Embryonic facial prominence (tissue), 1 donor: Measurements from ENCODE around the gene GHRL.

Source experiments
- DNase-seq: peaks from one replicate; pipeline ENCODE4 v3.0.0-alpha.2; 2016; ENCODE audit errors: extremely low spot score

Gene GHRL

GRCh38 chr3:10327592-10327991 lies 34.8 kb upstream of the GHRL start:
- no peak for DNase-seq

DNA sequence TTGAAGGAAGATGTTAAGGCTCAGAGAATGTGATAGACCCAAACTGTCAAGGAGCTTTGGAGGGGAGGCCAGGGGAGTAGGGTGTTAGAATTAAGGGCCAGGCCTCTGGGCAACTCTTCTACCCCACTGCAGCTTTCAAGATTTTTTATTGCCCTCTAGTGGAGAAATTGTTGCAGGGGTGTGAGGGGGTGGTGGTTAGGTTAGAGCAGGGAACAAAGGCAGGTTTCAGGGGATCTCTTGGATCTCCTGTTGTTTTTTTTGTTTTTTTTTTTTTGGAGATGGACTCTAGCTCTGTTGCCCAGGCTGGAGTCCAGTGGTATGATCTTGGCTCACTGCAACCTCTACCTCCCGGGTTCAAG lies 29.6 kb upstream of the GHRL start:
- DNase-seq: no peak

DNA sequence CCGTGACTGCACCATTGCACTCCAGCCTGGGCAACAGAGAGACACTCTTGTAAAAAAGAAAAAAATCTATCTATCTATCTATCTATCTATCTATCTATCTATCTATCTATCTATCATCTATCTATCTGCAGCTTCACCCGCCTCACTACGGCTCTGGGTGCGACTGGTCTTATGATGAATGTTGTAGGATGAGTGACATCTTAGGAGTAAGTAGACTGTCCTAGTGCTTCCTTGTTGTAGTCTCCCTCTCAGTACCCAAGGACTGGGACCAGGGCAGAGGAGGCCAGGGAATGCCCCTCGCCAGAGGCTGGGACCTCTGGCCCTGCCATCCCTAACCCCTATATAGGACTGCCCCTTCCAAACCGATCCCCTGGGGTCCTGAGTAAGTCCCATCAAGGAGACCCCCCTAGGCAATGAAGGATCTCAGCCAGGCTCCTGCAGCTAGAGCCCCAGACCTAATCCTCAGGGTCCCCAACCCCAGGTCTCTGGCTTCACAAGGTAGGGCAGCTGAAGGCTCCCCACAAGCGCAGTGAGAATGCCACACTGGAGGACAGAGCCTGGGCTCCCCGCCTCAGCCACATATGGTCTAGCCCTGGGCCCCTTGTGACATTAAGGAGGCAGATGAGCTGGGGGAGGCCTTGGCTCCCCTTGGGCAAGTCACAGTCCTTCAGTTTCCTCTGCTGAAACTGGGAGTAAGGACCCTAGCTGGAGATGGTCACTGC lies 29.0 kb upstream of the GHRL start:
- no peak for DNase-seq

DNA sequence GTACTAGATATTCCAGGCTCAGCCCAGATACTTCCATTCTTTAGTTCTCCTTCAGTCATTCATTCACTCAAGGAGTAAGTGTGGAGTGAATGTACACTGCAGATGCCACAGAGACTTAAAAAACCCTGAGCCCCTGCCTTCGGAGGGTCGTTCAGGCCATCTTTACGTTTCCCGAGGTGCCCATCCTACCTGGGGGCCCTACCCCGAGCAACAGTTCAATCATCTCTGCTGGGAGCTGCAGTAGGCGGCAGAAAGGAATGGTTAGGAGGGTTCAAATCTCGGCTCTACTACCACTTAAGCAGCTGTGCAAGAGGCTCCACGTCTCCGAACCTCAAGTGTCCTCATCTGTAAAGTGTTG lies 27.6 kb upstream of the GHRL start:
- no peak for DNase-seq

- no peak for DNase-seq
Observed at GRCh38 chr3:10319804-10320203, 27.1 kb upstream of the GHRL start.

DNA sequence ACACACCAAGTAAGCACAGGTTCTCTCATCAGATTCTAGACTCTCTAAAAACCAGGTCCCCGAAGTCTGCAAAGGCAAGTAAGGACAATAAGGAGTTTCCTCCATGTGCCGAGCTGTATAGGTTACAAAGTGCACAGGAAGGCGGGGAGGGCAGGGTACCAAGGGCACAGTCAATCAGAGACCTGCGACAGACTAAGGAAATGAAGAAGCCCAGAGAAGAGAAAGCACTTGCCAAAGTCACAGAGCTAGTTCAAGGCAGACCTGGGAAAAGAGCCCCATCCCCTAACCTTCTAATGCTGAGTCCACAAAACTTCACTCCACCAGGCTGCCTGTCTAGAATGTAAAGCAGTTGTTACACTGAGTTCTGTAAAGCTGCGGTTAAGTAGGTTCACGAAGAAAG lies 26.5 kb upstream of the GHRL start:
- no peak for DNase-seq

GRCh38 chr3:10317961-10318350 lies 25.2 kb upstream of the GHRL start:
- DNase-seq: no peak

DNA sequence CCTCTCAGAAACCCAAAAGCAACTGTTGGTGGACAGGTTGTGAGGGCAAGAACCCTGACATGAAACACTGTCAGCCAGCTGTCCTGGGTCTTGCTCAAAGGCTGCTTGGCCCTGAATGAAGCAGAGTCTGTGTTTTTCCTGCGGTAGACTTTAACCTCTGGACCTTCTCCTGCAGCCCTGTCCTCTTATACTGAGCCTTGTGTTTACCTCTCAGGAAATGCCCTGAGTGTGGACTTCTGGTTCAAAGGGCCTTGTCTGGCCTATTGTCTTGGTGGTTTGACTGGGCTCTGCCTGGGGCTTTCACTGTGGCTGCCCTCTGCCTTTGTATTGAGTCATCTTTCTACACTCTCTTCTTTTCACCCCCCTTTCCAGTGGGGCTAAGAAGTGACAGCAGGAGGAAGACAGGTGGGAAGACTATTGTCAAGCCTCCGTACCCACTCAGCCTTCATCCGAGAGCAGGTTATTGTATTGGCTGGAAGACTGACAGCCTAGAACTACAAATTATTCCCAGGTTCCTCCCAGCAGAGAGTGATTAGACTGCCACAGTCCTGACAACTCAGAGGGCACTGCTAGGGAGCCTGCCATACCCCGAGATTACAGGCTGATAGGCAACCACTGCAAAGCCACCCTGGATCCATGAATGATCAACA lies 24.7 kb upstream of the GHRL start:
- no peak for DNase-seq

- no peak for DNase-seq
Observed at GRCh38 chr3:10315771-10316344, 23.1 kb upstream of the GHRL start.

- no peak for DNase-seq
Observed at GRCh38 chr3:10315101-10315500, 22.4 kb upstream of the GHRL start.

DNA sequence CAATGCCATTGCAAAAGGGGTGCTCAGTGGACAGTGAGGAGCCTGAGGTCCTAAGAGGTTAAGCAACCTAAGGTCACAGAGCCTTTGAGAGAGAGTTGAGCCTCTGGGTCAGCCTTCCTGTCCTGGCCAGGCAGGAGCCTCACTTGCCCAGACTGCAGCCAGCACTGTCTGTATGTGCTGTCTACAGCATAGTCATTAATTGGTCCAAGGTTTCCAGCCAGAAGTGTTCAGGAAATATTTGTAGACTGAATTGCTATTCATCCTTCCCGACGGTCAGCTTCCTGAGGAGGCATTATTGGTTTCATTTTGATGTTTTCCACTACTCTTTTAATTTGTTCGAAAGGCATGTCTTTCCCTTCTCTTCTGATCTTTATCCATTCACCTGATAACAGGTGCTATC lies 20.1 kb upstream of the GHRL start:
- no peak for DNase-seq

- DNase-seq: no peak
Observed at GRCh38 chr3:10312391-10312790, 19.6 kb upstream of the GHRL start.

DNA sequence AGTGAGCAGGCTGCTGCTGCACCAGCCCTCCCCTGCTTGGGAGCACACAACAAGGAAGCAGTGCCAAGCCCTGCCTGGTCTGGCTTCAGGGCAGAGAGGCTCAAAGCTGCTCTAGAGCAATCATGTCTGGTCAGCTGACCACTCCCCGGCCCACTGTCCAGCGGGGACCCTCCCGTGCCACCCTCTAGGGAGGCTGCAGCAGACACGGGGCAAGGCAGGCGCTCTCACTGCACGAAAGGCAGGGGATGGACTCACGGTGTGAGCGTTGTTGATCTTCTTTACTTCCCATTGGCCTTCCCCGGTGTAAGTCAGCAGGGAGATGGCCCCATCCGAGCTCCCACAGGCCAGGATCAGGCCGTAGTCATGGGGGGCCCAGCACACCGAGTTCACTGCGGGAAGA lies 19.0 kb upstream of the GHRL start:
- DNase-seq: no peak

GRCh38 chr3:10310578-10310977 lies 17.8 kb upstream of the GHRL start:
- no peak for DNase-seq

DNA sequence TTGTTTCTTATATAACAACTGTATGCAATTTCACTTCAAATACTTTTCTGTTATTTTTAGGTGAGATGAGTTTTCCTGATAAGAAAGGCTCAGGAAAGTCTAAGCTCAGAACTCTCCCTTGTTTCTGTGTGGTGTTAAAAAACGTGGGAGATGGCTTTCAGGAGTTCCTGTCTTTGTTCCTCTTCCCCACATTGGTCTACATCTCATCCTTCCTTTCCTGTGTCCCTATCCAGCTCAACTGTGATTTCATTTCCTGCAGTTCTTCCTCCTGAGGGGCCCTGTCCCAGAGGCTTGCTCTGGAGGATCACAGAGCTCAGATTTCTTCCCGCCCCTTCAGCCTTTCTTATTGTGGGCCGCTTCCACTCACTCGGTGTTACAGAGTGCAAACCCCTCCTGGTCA lies 17.0 kb upstream of the GHRL start:
- DNase-seq: no peak

- DNase-seq: no peak
Observed at GRCh38 chr3:10308678-10309077, 15.9 kb upstream of the GHRL start.

DNA sequence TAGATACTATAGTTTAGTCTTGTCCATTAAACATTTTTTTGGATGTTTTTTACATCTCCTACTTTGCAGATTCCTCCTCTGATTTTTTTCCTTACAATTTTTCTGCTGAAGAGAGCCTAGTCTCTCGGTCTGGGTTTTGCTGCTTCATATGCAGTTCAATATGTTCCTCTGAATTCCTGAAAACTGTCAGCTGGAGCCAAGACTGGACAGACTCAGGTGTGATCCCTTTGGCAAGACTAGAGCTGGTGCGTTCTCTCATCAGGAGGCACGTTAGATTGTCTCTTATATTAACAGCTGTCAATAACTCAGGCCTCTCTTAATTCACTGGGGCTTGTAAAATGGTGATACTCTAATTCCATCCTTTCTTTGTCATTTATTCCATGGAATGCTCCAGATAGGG lies 13.4 kb upstream of the GHRL start:
- DNase-seq: no peak

DNA sequence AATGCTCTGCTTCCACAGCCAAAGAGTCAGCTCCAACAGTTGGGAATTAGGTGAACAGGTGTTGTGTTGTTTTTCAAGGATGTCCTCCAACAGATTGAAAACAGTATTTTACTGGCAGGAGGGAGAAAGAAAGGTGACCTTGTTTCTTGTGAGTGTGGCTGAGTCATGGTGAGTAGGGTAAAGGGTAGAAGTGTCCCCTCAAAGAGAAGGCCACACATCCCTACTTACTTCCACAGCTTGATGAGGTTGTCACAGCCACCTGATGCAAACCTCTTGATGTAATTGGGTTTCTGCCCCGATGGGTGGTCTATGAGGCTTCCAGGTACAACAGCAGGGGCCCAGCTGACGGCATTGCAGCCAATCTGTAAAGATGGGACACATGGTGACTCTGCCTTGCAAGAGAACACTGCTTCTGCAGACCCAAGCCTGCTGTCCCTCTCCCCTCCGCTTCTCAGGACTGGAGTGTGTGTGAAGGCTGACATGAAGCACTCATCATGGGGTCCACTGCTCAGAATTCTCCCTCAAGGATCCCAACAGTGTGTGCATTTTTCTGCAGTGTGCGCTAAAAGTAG lies 12.7 kb upstream of the GHRL start:
- no peak for DNase-seq

DNA sequence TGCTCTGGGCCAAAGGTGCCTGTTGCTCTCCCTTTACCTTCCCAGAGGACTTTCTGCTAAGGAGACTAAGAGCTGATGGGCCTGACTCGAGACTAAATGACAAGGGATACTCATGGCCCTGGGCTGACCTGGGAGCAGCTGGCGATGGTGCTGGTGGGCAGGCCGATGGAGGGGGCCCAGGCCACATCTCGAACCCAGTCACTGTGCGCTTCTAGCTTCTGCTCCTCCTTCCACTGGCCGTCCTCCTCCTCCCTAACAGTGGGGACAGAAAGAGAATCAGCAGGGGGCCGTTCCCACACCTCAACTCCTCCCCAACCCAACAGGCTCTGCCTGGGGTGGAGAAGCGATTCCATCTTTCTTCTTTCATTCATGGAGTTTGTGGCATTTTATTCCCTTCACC lies 12.2 kb upstream of the GHRL start:
- no peak for DNase-seq

GRCh38 chr3:10303785-10304184 lies 11.0 kb upstream of the GHRL start:
- DNase-seq: no peak

DNA sequence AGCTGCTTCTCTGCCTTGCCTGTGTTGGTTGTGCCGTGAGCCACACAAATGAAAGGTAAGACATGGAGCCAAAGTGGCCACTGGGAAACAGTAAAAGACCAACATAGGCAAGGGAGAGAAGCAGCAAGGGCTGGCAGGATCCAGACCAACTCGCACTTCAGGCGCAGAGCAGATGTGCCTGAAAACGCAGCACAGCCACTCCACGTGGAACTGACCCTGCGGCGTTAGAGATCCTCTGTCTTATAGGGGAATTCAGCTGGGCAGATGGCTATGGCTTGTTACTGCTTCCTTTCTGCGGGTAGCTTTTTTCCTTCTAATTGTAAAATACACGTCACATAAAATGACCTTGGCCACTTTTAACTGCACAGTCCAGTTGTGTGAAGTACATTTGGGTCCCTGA lies 10.4 kb upstream of the GHRL start:
- no peak for DNase-seq

GRCh38 chr3:10300087-10300486 lies 7.3 kb upstream of the GHRL start:
- DNase-seq: no peak

GRCh38 chr3:10299679-10300078 lies 6.9 kb upstream of the GHRL start:
- DNase-seq: no peak
